Right lobe of liver (tissue), 4 donors: Measurements from ENCODE around the gene DIP2C.

Source experiments
- POLR2A ChIP-seq: fragments of 450-650 bp; IDR thresholded peaks from one replicate; pipeline ENCODE4 v1.6.1; 2017; ENCODE audit warnings: antibody characterized with exemption, mild to moderate bottlenecking
- TF ChIP-seq, protein P1 (sequence below), 4 donors: fragments of 200-600 bp in 3 of 4; fragments of 450-650 bp in 1 of 4; IDR thresholded peaks; one replicate each; pipeline versions ENCODE4 v1.5.1 to v1.8.0; 2016 to 2022; ENCODE audit warnings: antibody characterized with exemption in 4 of 4, mild to moderate bottlenecking in 2 of 4
- donor health status: DM: no; HTN: no; CAD: no.
- donor health status: DM: no; HTN: no; CAD: no.
- donor health status: DM: no; HTN: yes; CAD: no.

DNA sequence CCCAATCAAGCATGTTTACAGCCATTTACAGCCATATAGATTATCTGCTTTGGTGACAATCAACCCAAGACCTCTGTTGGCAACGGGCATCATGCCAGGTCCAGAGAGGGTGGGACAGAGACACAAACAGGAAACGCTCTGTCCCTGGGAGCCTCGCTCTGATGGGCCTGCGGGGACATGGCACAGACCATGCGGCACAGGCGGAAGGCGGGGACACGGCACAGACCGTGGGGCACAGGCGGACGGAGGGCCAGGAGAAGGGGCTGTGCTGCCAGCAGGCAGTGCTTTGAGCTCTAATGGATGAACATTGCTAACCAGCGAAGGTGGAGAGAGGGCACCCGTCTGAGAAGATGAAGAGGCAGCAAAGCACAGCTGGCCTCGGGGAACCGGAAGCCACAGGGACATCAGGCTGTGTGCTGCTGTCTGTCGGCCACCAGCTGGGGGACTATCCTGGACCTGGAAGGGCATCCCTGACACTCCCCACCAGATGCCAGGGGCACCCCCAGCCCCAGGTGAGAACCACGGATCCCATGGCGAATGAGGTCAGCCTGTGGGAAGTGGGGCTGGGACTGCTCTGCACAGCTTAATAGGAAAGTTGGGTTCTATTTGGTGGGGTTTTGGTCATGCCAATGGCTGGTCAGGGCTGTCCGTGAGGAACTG is 61.0 kb downstream of the DIP2C start:
- TF ChIP-seq POLR2A, result no peak
- TF ChIP-seq, protein P1, sequence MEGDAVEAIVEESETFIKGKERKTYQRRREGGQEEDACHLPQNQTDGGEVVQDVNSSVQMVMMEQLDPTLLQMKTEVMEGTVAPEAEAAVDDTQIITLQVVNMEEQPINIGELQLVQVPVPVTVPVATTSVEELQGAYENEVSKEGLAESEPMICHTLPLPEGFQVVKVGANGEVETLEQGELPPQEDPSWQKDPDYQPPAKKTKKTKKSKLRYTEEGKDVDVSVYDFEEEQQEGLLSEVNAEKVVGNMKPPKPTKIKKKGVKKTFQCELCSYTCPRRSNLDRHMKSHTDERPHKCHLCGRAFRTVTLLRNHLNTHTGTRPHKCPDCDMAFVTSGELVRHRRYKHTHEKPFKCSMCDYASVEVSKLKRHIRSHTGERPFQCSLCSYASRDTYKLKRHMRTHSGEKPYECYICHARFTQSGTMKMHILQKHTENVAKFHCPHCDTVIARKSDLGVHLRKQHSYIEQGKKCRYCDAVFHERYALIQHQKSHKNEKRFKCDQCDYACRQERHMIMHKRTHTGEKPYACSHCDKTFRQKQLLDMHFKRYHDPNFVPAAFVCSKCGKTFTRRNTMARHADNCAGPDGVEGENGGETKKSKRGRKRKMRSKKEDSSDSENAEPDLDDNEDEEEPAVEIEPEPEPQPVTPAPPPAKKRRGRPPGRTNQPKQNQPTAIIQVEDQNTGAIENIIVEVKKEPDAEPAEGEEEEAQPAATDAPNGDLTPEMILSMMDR (IDR thresholded peaks at IDR 0.05), result no peak
